ENCODE measurements around the gene SMG1.
"Not testable (repeated sequence)": the region's sequence is repeated elsewhere in the genome, so short reads cannot be mapped to it uniquely, and the experiment has no call there.

DNA sequence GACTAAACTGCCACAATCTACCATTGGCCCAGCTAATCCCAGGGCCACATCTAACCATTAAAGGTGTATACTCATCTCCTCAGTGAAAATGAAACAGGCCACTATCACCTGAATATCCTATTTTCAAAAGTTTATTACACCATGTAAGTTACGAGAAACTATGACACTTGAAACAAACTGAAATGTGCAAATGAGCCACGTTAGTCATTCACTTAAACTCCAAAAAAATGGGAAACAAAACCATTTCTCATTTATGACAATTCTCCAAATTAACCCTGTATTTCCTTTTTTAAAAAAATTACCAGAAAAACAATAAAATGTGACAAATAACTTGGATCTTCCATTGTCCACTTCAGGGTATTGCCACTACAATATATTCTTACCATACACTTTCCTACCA lies 41.8 kb downstream of the SMG1 start:
- TF ChIP-seq, protein P1, sequence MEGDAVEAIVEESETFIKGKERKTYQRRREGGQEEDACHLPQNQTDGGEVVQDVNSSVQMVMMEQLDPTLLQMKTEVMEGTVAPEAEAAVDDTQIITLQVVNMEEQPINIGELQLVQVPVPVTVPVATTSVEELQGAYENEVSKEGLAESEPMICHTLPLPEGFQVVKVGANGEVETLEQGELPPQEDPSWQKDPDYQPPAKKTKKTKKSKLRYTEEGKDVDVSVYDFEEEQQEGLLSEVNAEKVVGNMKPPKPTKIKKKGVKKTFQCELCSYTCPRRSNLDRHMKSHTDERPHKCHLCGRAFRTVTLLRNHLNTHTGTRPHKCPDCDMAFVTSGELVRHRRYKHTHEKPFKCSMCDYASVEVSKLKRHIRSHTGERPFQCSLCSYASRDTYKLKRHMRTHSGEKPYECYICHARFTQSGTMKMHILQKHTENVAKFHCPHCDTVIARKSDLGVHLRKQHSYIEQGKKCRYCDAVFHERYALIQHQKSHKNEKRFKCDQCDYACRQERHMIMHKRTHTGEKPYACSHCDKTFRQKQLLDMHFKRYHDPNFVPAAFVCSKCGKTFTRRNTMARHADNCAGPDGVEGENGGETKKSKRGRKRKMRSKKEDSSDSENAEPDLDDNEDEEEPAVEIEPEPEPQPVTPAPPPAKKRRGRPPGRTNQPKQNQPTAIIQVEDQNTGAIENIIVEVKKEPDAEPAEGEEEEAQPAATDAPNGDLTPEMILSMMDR (conservative IDR thresholded peaks at IDR 0.05; ENCODE audit: low read depth, low read length) = not testable (repeated sequence)
- not testable (repeated sequence) for TF ChIP-seq EZH2 (IDR thresholded peaks at IDR 0.05; ENCODE audit: borderline replicate concordance, low read depth, low read length, poor library complexity, severe bottlenecking)
